Transverse colon (tissue), 4 donors: ENCODE data around the gene UHRF1.

Experiments
- CTCF ChIP-seq, 5 experiments: fragments of 200-600 bp in 3 of 5; fragments of 450-650 bp in 2 of 5; sonication (generic) in 3 of 5; IDR thresholded peaks; 1 replicate in 2 of 5; 2 replicates in 3 of 5; pipeline ENCODE4 v1.5.1; 2016 to 2017; ENCODE audit warnings: antibody characterized with exemption in 5 of 5, inconsistent platforms in 3 of 5, mild to moderate bottlenecking in 2 of 5, moderate library complexity in 1 of 5
- EP300 ChIP-seq: sonication (generic); formaldehyde crosslinking; IDR thresholded peaks from one replicate; pipeline ENCODE4 v1.6.1; 2017; ENCODE audit warnings: antibody characterized with exemption, low read depth
- POLR2A ChIP-seq: fragments of 450-650 bp; IDR thresholded peaks from one replicate; pipeline ENCODE4 v1.6.1; 2016; ENCODE audit warnings: antibody characterized with exemption, mild to moderate bottlenecking, moderate library complexity
- POLR2AphosphoS5 ChIP-seq, 3 donors: sonication (generic); formaldehyde crosslinking; IDR thresholded peaks; one replicate each; pipeline ENCODE4 v1.6.1; 2016; ENCODE audit warnings: antibody characterized with exemption in 3 of 3

DNA sequence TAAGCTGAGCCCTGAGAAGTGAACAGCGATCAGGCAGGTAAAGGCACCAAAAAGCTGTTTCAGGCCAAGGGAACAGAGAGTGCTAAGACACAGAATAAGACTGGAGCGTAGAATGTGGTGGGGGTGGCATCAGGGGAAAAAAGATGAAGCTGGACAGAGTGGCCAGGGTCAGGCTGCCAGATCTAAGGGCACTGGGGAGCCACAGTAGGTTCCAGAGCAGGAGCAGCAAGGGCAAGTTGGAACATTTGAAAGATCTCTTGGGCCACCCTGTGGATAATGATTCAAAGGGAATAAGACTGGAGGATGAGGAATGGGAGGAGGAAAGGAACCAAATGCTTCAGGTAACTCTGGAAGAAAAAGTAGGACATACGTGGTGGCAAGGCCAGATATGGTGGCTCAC is 35.4 kb upstream of the UHRF1 start:
- TF ChIP-seq CTCF (IDR thresholded peaks at IDR 0.05) (no peak), POLR2AphosphoS5 (IDR thresholded peaks at IDR 0.05) (no peak), POLR2A (no peak), EP300 (no peak)
